Smooth muscle cell (in vitro differentiated cells): ENCODE data around the gene NSMF. TPM values are rescaled to one million over a fixed set of nuclear protein-coding genes. Genes with fewer than 3 reads are reported as not detected.

Experiments
- DNase-seq: peaks from one replicate; lab custom pipeline; 2025; ENCODE audit not compliant: unreplicated experiment; lab: John Stamatoyannopoulos, UW
- H2AFZ ChIP-seq: fragments of 200-600 bp; sonication (generic); 2 replicates; pipeline ENCODE4 v1.6.0; 2016; ENCODE audit warnings: antibody characterized with exemption, low read depth, mild to moderate bottlenecking
- H3F3A ChIP-seq: fragments of 200-600 bp; sonication (generic); 2 replicates; pipeline ENCODE4 v1.6.0; 2017; ENCODE audit warnings: antibody characterized with exemption, low read depth
- H3K27ac ChIP-seq: fragments of 200-600 bp; sonication (generic); 2 replicates; pipeline ENCODE4 v1.5.1; 2016; ENCODE audit warnings: low read depth, mild to moderate bottlenecking
- H3K27me3 ChIP-seq: fragments of 200-600 bp; sonication (generic); 2 replicates; pipeline ENCODE4 v1.6.1; 2016; ENCODE audit warnings: low read depth, mild to moderate bottlenecking
- H3K36me3 ChIP-seq: fragments of 200-600 bp; sonication (generic); 2 replicates; pipeline ENCODE4 v1.5.1; 2016; ENCODE audit warnings: low read depth
- H3K4me1 ChIP-seq: fragments of 200-600 bp; sonication (generic); 2 replicates; pipeline ENCODE4 v1.5.1; 2016; ENCODE audit warnings: low read depth
- H3K4me2 ChIP-seq: fragments of 200-600 bp; sonication (generic); 2 replicates; pipeline ENCODE4 v1.6.0; 2016; ENCODE audit warnings: mild to moderate bottlenecking
- H3K4me3 ChIP-seq: fragments of 200-600 bp; sonication (generic); 2 replicates; pipeline ENCODE4 v1.5.1; 2016; ENCODE audit warnings: mild to moderate bottlenecking
- H3K79me2 ChIP-seq: fragments of 200-600 bp; sonication (generic); 2 replicates; pipeline ENCODE4 v1.6.0; 2016; ENCODE audit warnings: low read depth, mild to moderate bottlenecking
- H3K9ac ChIP-seq: fragments of 200-600 bp; sonication (generic); 2 replicates; pipeline ENCODE4 v1.6.0; 2016; ENCODE audit warnings: low read depth
- H3K9me3 ChIP-seq: fragments of 200-600 bp; sonication (generic); replicated peaks from 2 replicates; pipeline ENCODE4 v1.5.1; 2016; ENCODE audit warnings: low read depth
- H4K20me1 ChIP-seq: fragments of 200-600 bp; sonication (generic); 2 replicates; pipeline ENCODE4 v1.6.0; 2016; ENCODE audit warnings: low read depth
- CTCF ChIP-seq: fragments of 200-600 bp; sonication (generic); IDR thresholded peaks from 2 replicates; pipeline ENCODE4 v1.5.1; 2017; ENCODE audit warnings: borderline replicate concordance, mild to moderate bottlenecking, antibody characterized with exemption; ENCODE audit not compliant: insufficient read depth, poor library complexity, severe bottlenecking
- WGBS: methylation state at CpG from one replicate; pipeline ENCODE4 v1.1.7; 2016; ENCODE audit warnings: low lambda C conversion rate; 5-methylcytosine and 5-hydroxymethylcytosine counted together
- polyA plus RNA-seq: library from polyadenylated mRNA; unstranded; fragments of >200 nt; fragmentation: Nextera tagmentation; extraction: Ambion mirVana; gene quantifications from 2 replicates; pipeline ENCODE4 v1.2.1, GENCODE V29; 2016
- total RNA-seq: library from RNA; depleted of rRNA; stranded (reverse); fragments of >200 nt; gene quantifications from 2 replicates; pipeline ENCODE4 v1.2.3, GENCODE V29; 2014

Gene NSMF
- total and polyA plus RNA-seq, 2 experiments from 2014 or later, result 30.9 to 55.9 TPM

GRCh38 chr9:137421838-137422603, 37.1 kb downstream of the NSMF start:
- Histone ChIP-seq H3F3A (no peaks in the 10 kb centered on the region), H3K9ac (peak overlapping the region; percentile 70), H3K79me2 (peaks cover 19% of the 10 kb centered on the region), H3K4me2 (peak overlapping the region; percentile 92), H3K9me3 (no peaks in the 10 kb centered on the region), H4K20me1 (no peaks in the 10 kb centered on the region), H3K27ac (no peak overlapping the region), H3K4me1 (peaks cover 7% of the 10 kb centered on the region), H3K4me3 (peak overlapping the region; percentile 94), H3K27me3 (no peaks in the 10 kb centered on the region), H3K36me3 (no peaks in the 10 kb centered on the region), H2AFZ (peak overlapping the region; percentile 98)
- 7% methylated on average over 11 of the region's 11 CpGs for WGBS
- TF ChIP-seq CTCF, result no peak
- DNase-seq, result no peak

GRCh38 chr9:137417161-137418021, 41.7 kb downstream of the NSMF start:
- H2AFZ ChIP-seq, result no peak overlapping the region
- H3K4me1 ChIP-seq, result peaks cover 7% of the 10 kb centered on the region
- H3K27ac ChIP-seq, result no peak overlapping the region
- peaks cover 19% of the 10 kb centered on the region for H3K79me2 ChIP-seq
- H3K4me3 ChIP-seq, result no peak overlapping the region
- no peak overlapping the region for H3K9ac ChIP-seq
- no peaks in the 10 kb centered on the region for H3F3A ChIP-seq
- no peak for DNase-seq
- TF ChIP-seq CTCF, result no peak
- 98% methylated on average over 80 of the region's 99 CpGs for WGBS
- no peaks in the 10 kb centered on the region for H3K9me3 ChIP-seq
- no peak overlapping the region for H3K4me2 ChIP-seq
- H3K27me3 ChIP-seq, result no peaks in the 10 kb centered on the region
- H4K20me1 ChIP-seq, result peaks cover 15% of the 10 kb centered on the region
- H3K36me3 ChIP-seq, result no peaks in the 10 kb centered on the region

GRCh38 chr9:137416563-137417151, 42.5 kb downstream of the NSMF start:
- no peak overlapping the region for H3K27ac ChIP-seq
- no peak for TF ChIP-seq CTCF
- H3F3A ChIP-seq, result no peaks in the 10 kb centered on the region
- H3K4me1 ChIP-seq, result peaks cover under 1% of the 10 kb centered on the region
- H3K9ac ChIP-seq, result no peak overlapping the region
- no peaks in the 10 kb centered on the region for H3K36me3 ChIP-seq
- H3K9me3 ChIP-seq, result no peaks in the 10 kb centered on the region
- no peak for DNase-seq
- H3K4me3 ChIP-seq, result no peak overlapping the region
- 99% methylated on average over 33 of the region's 45 CpGs for WGBS
- no peaks in the 10 kb centered on the region for H3K27me3 ChIP-seq
- no peak overlapping the region for H2AFZ ChIP-seq
- peaks cover 23% of the 10 kb centered on the region for H4K20me1 ChIP-seq
- peaks cover 17% of the 10 kb centered on the region for H3K79me2 ChIP-seq
- H3K4me2 ChIP-seq, result no peak overlapping the region
